DND-41 (cell line): ENCODE measurements around the gene TEP1.

Experiments
- CTCF ChIP-seq: IDR thresholded peaks from 2 replicates; pipeline ENCODE4 v1.5.1; 2012; ENCODE audit warnings: borderline replicate concordance, low read length, moderate library complexity, mild to moderate bottlenecking; ENCODE audit not compliant: poor library complexity, severe bottlenecking; ENCODE audit errors: extremely low read depth
- EZH2 ChIP-seq: IDR thresholded peaks from 3 replicates; pipeline ENCODE4 v1.6.1; 2012; ENCODE audit warnings: borderline replicate concordance, low read depth, mild to moderate bottlenecking, moderate library complexity, low read length, inconsistent platforms; ENCODE audit not compliant: severe bottlenecking

GRCh38 chr14:20327005-20327869, 86.1 kb downstream of the TEP1 start:
- TF ChIP-seq CTCF (peak; percentile 84), EZH2 (no peak)
